Muscle of back (tissue), 11 donors: ENCODE measurements around the gene SPATA25. TPM values are rescaled to one million over a fixed set of nuclear protein-coding genes. Genes with fewer than 3 reads are reported as not detected.
"Not testable (repeated sequence)": the region's sequence is repeated elsewhere in the genome, so short reads cannot be mapped to it uniquely, and the experiment has no call there.

Experiments
- DNase-seq, 3 donors: peaks; one replicate each; pipeline versions ENCODE4 v3.0.0 to v3.0.0-alpha.2; 2013
- polyA plus RNA-seq, 10 donors: library from polyadenylated mRNA; unstranded; fragments of 120-200 nt; gene quantifications; one replicate each; pipeline ENCODE4 v1.2.1, GENCODE V29; 2013; ENCODE audit not compliant: insufficient read length in 10 of 10

SPATA25 gene
- polyA plus RNA-seq, 10 donors: 3.0 to 7.7 (median 4.5) TPM

GRCh38 chr20:45896641-45897161, 9.3 kb upstream of the SPATA25 start:
- no peak for DNase-seq

DNA sequence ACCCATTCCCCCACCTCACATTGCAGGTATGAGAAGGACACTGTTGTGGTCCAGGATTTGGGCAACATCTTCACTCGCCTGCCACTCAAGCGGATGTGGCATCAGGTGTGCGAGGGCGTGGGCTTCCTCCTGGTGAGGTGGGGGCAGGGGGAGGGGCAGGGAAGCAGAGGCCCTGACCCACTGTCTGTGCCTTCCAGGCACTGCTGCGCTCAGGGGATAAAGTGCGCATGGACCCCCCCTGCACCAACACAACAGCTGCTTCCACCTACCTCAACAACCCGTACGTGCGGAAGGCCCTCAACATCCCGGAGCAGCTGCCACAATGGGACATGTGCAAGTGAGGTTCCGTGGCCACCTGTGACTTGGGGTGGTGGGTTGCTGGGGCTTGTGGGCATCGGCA, 7.4 kb upstream of the SPATA25 start:
- DNase-seq: no peak

DNA sequence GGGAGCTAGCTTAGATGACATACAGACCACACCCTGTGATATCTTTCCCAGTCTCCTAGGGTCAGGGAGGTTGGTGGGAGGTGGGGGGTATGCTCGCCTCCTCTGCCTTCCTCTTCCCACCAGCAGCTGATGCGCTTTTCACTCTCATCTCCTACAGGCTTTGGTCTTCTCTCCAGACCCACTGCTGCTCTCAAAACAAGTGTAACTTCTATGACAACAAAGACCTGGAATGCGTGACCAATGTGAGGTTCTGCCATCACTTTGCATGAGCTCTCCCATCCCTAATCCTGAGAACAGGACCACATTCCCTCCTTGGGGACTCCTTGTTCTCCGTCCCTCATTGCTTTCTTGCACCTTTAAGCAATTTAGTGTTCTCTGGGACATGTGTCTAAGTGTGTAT, 6.4 kb upstream of the SPATA25 start:
- DNase-seq: no peak

GRCh38 chr20:45892828-45893500, 5.5 kb upstream of the SPATA25 start:
- no peak for DNase-seq

GRCh38 chr20:45892049-45892825, 4.8 kb upstream of the SPATA25 start:
- DNase-seq: no peak

- DNase-seq: peak; percentile 95 to 97 (median 95)
Observed at GRCh38 chr20:45890985-45891983, 3.9 kb upstream of the SPATA25 start, which contains the start of the genes CTSA and NEURL2. Gene CTSA (plus strand): TSS chr20:45891335. CDS start chr20:45891569, 234 bp downstream. Gene NEURL2 (minus strand): TSS chr20:45891208. CDS start chr20:45890991, 217 bp downstream.

- peak; percentile 79 to 95 (median 84) for DNase-seq
Observed at GRCh38 chr20:45890077-45890984, 2.9 kb upstream of the SPATA25 start.

- no peak for DNase-seq
Observed at GRCh38 chr20:45888681-45889080, 1.3 kb upstream of the SPATA25 start.

GRCh38 chr20:45886590-45887345, 654 bp downstream of the SPATA25 start:
- no peak for DNase-seq

DNA sequence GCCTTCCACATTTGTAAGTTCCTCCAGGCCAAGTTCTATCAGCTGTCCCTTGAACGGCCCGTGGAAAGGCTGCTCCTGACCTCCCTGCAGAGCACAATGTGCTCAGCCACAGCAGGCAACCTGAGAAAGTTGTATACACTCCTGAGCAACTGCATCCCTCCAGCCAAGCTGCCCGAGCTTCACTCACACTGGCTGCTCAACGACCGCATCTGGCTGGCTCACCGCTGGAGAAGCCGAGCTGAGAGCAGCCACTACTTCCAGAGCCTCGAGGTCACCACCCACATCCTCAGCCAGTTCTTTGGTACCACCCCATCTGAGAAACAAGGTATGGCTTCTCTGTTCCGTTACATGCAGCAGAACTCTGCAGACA, 4.3 kb downstream of the SPATA25 start:
- no peak for DNase-seq

GRCh38 chr20:45882469-45883099, 4.8 kb downstream of the SPATA25 start:
- DNase-seq: no peak

GRCh38 chr20:45880988-45881788, 6.2 kb downstream of the SPATA25 start, which contains the start of gene ZSWIM1:
Gene ZSWIM1 (plus strand): TSS chr20:45881227. CDS start chr20:45882593, 1,366 bp downstream.
- peak; percentile 99 to 100 (median 100) for DNase-seq

GRCh38 chr20:45878076-45878761, 9.2 kb downstream of the SPATA25 start:
- peak in 2 of 3 donors; percentile 34 to 61 for DNase-seq

DNA sequence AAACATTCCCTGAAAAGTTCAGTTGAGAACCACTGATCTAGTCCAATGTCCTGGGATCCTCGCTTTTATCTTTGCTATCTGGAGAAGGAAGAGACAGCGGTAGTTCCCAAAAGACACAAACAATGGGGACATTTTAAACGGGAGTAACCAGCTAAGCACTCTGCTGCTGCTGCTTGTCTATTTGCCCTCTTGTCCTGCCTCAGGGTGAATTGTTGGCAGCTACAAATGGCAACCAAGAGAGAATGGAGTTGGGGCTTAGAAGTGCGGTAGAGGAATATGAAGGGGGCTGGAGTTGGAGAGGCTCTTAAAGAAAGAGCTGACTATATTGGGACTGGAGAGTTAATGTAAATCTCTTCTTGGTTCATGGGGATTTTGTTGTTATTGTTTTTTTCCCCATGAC, 12.8 kb downstream of the SPATA25 start:
- no peak for DNase-seq

DNA sequence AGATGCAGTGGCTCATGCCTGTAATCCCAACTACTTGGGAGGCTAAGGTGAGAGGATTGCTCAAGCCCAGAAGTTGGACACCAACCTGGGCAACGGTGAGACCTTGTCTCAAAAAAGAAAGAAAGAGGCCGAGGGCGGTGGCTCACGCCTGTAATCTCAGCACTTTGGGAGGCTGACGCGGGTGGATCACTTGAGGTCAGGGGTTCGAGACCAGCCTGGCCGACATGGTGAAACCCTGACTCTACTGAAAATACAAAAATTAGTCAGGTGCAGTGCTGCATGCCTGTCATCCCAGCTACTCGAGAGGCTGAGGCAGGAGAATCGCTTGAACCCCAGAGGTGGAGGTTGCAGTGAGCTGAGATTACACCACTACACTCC, 13.3 kb downstream of the SPATA25 start:
- DNase-seq: not testable (repeated sequence)

- DNase-seq: no peak
Observed at GRCh38 chr20:45873409-45874103, 13.9 kb downstream of the SPATA25 start.

GRCh38 chr20:45872626-45873025, 14.8 kb downstream of the SPATA25 start:
- DNase-seq: no peak
